GM20000 (cell line): ENCODE data around the gene USP5.
"Not testable (repeated sequence)": the region's sequence is repeated elsewhere in the genome, so short reads cannot be mapped to it uniquely, and the experiment has no call there.

Source experiments
- DNase-seq: peaks from one replicate; pipeline ENCODE4 v3.0.0; 2012; ENCODE audit warnings: low spot score
- TF ChIP-seq, protein P1 (sequence below): IDR thresholded peaks from 2 replicates; pipeline ENCODE4 v1.5.1; 2012; ENCODE audit warnings: mild to moderate bottlenecking, control low read depth; ENCODE audit errors: extremely low read depth, missing control alignments

USP5 gene

DNA sequence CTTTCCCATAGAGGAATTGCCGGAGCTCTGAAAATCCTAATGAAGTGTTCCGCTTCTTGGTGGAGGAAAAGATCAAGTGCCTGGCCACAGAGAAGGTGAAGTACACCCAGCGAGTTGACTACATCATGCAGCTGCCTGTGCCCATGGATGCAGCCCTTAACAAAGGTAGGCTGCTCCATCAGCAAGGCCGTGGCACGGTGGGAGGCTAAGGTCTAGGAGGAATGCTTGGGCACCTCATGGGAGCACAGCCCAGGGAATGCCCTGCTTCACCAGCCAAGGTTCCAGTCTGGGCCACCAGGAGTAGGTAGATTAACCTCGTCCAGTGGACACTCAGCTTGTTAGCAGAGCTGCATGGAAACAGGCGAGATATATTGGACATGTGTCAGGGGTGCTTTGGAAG, 9.0 kb downstream of the USP5 start:
- DNase-seq: no peak
- TF ChIP-seq, protein P1, sequence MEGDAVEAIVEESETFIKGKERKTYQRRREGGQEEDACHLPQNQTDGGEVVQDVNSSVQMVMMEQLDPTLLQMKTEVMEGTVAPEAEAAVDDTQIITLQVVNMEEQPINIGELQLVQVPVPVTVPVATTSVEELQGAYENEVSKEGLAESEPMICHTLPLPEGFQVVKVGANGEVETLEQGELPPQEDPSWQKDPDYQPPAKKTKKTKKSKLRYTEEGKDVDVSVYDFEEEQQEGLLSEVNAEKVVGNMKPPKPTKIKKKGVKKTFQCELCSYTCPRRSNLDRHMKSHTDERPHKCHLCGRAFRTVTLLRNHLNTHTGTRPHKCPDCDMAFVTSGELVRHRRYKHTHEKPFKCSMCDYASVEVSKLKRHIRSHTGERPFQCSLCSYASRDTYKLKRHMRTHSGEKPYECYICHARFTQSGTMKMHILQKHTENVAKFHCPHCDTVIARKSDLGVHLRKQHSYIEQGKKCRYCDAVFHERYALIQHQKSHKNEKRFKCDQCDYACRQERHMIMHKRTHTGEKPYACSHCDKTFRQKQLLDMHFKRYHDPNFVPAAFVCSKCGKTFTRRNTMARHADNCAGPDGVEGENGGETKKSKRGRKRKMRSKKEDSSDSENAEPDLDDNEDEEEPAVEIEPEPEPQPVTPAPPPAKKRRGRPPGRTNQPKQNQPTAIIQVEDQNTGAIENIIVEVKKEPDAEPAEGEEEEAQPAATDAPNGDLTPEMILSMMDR: no peak

DNA sequence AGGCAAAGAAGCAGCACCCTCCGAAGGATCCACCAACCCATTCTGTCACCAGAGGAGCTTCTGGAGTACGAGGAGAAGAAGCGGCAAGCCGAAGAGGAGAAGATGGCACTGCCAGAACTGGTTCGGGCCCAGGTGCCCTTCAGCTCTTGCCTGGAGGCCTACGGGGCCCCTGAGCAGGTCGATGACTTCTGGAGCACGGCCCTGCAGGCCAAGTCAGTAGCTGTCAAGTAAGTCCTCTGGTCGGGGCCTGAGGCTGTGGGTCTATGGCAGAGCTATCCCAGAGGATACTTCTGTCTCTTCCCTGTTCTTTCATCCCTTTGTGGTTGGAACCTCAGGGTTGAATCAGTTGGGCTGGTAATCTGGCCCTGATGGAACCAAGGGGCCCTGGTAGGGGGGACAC, 9.4 kb downstream of the USP5 start:
- DNase-seq: no peak
- TF ChIP-seq, protein P1: no peak

DNA sequence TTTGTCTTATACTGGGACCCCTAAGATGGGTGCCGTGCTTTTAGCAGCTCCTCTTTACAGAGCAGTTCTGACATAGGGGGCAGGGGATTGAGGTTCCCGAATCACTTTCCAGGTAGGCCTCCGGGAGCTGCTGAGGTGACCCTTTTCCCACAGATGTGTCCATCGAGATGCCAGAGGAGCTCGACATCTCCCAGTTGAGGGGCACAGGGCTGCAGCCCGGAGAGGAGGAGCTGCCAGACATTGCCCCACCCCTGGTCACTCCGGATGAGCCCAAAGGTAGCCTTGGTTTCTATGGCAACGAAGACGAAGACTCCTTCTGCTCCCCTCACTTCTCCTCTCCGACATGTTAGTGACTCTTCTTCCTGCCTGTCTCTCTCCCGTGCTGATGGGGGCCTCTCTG, 11.1 kb downstream of the USP5 start:
- no peak for DNase-seq
- TF ChIP-seq, protein P1: no peak

DNA sequence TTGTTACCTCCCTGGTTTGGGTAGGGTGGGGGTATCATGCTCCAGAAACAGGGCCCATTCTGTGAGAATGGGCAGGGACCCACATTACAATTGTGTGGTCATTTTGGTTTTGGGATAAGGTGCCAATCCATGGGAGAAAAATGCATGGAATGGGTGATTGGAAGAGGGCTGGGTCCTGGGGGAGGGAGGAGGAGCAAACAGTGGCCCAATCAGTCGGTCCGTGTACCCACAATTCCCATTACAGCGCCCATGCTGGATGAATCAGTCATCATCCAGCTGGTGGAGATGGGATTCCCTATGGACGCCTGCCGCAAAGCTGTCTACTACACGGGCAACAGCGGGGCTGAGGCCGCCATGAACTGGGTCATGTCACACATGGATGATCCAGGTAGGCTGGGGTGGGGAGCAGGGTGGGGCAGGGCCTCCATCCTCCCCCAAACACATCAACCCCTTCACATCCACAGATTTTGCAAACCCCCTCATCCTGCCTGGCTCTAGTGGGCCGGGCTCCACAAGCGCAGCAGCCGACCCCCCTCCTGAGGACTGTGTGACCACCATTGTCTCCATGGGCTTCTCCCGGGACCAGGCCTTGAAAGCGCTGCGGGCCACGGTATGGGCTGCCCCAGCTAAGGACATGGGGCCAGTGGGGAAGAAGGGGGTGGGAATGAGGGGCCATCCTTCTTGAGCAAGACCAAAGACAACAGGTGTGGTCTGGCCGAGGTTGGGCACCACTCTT, 11.8 kb downstream of the USP5 start:
- DNase-seq: no peak
- TF ChIP-seq, protein P1: no peak

DNA sequence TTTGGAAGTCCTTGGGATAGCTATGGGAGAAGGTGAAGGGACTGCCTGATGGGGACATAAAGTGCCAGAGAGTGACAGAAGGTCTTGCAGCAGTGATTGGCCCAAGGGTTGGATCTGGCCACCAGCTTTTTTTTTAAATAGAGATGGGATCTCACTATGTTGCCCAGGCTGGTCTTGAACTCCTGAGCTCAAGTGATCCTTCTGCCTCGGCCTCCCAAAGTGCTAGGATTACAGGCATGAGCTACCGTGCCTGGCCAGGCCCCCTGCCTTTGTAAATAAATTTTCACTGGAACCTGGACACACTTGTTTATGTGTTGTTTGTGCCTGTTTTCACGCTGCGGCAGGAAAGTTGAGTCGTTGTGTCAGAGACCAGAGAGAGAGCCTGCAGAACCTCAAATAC, 13.4 kb downstream of the USP5 start:
- DNase-seq: not testable (repeated sequence)

DNA sequence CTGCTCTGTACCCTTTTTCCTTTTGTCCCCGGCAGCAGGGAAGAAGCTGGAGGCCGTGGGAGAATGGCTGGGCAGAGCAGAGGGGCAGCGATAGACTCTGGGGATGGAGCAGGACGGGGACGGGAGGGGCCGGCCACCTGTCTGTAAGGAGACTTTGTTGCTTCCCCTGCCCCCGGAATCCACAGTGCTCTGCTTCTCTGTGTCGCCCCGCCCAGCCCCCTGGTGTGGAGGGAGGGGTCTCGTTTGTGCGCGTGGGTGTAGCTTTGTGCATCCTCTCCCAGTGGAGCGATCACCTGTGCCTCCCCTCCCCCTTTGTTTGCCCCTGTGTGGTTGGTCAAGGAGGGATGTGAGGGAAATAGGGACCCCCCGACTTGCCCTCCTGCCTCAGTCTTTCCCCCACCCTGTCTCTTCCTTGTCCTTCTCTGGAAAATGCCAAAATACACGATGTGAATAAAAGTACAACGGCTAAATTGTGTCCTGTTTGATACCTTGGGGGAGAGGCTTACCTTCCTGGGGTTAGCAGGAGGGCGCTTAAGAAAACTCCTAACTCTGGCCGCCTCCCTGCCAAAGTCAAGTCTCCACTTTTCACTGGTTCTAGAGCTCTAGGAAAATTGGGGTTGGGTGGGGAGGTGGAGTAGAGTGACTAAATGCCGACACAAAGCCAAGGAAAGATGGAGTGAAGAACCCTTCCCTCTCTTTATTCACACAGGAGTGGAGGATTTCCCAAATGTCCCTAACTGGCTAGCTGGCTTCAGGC, 14.4 kb downstream of the USP5 start:
- TF ChIP-seq, protein P1: no peak
- no peak for DNase-seq

DNA sequence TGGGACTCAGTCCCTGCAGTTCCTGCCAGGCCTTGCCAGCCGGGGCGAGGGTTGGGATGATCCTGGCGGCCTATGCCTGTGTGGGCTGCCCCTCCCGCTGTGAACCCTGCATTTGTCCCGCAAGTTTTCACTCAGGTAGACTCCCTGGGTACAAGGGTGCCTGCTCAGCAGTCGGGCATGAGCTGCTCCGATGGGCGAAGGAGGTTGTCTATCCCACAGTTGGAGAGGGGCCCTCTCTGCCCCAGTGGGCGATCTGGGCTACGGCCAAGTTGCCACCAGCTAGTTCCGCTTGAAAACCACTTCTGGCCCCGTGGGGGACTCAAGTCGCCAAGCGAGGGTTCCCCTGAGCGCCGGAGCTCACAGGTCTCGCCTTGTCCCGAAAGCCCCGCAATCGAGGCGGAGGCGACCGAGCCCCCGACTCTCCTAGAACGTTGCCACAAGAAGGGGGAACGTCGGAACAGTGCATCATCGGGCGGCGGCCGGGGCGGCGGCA, 15.0 kb downstream of the USP5 start:
- DNase-seq: no peak
- TF ChIP-seq, protein P1: no peak
